Activated CD4-positive, alpha-beta T cell treated with anti-CD3 and anti-CD28 coated beads, Interleukin-2, amount 10 ng/mL, durations not matched to agents 24 days and 14 days (primary cell): ENCODE measurements around the gene TOX2. TPM values are rescaled to one million over a fixed set of nuclear protein-coding genes. Genes with fewer than 3 reads are reported as not detected.

ENCODE experiments used
- DNase-seq: peaks from one replicate; pipeline ENCODE4 v3.0.0; 2022
- H3K27ac Mint-ChIP-seq: one replicate; pipeline ENCODE4 v1.8.0; 2022; ENCODE audit warnings: mild to moderate bottlenecking, mixed read lengths
- H3K27me3 Mint-ChIP-seq: one replicate; pipeline ENCODE4 v1.8.0; 2022; ENCODE audit warnings: mixed read lengths
- H3K36me3 Mint-ChIP-seq: one replicate; pipeline ENCODE4 v1.8.0; 2022; ENCODE audit warnings: low read depth, mild to moderate bottlenecking, mixed read lengths
- H3K4me1 Mint-ChIP-seq: one replicate; pipeline ENCODE4 v1.8.0; 2021; ENCODE audit warnings: mixed read lengths
- H3K4me3 Mint-ChIP-seq: one replicate; pipeline ENCODE4 v1.8.0; 2022; ENCODE audit warnings: mild to moderate bottlenecking, moderate library complexity, mixed read lengths
- H3K9me3 Mint-ChIP-seq: one replicate; pipeline ENCODE4 v1.8.0; 2021; ENCODE audit warnings: mixed read lengths
- intact Hi-C: fragments of 100-400 bp; cut with micrococcal nuclease; formaldehyde crosslinking; loops from one replicate; pipeline ENCODE4 v1.15.1; 2023
- total RNA-seq: library from RNA; stranded (reverse); gene quantifications from 2 replicates; pipeline ENCODE4 v1.2.3, GENCODE V29; 2022

Gene TOX2
- total RNA-seq, 1 donor from 2014 or later = 2.6 TPM

DNA sequence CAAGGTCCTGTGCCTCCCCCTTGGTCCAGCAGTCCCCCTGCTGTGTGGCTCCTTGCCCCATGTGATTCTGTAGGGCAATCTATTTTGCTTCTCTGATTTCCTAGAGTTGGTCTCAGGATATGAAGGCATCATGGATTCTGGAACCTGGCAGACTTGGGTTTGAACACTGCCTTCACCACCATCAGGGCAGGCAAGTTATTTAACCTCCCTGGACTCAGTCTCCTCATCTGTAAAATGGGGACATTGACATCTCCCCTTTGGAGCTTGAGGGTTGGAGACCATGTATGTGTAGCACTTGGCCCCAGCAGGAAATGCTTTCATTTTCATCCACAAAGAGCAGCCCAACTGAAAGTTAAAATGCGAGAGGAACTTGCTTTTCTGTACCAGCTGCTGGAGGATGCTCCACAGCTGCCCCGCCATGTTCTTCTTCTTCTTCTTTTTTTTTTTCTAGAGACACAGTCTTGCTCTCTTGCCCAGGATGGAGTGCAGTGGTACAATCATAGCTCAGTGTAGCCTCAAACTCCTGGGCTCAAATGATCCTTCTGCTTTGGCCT is 6.7 kb downstream of the TOX2 start:
- DNase-seq = peak; percentile 71
- intact Hi-C loops = no loop called here
- Mint-ChIP-seq H3K9me3 (peaks cover 2% of the 10 kb centered on the region), H3K36me3 (no peaks in the 10 kb centered on the region), H3K4me3 (no peak overlapping the region), H3K27me3 (peaks cover 37% of the 10 kb centered on the region), H3K4me1 (peaks cover 49% of the 10 kb centered on the region), H3K27ac (no peak overlapping the region)

DNA sequence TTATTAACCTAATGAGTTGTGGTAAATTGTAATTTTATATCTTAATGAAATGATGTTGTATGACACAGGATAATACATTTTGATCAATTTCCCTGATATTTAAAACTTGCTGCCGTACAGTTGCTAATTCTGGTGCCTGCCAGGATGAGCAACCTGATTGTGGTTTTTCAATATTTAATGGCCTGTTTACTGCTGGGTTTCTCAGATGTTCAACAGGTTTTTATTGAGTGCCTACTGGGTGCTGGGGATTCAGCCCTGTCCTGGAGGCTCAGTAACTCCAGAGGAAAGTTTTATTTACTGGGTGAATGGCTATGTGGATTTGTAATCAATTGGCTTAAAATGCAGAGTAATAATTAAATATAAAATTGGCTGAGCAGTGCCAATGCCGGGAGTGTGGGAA is 8.0 kb downstream of the TOX2 start:
- intact Hi-C loops = no loop called here
- DNase-seq = no peak
- Mint-ChIP-seq H3K27ac (no peak overlapping the region), H3K36me3 (no peaks in the 10 kb centered on the region), H3K9me3 (peaks cover 2% of the 10 kb centered on the region), H3K27me3 (peaks cover 32% of the 10 kb centered on the region), H3K4me1 (peaks cover 46% of the 10 kb centered on the region), H3K4me3 (no peak overlapping the region)

DNA sequence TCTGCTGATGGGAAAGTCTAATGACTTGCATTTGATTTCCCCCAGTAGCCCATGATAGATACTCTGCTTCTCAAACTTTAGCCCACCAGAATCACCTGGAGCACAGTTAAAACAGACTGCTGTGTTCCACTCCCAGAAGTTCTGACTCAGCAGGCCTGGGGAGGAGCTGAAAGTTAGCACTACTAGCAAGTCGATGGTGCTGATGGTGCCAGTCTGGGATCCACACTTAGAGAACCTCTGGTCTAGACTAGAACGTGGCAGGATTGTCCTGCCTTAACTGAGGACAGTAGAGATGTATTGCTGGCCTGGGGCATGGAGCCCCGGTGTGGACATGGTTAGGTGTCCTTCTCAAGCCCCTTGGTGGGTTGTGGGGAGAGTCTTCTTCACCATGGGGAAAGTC is 8.7 kb downstream of the TOX2 start:
- Mint-ChIP-seq H3K4me1 (peaks cover 49% of the 10 kb centered on the region), H3K9me3 (peaks cover 2% of the 10 kb centered on the region), H3K4me3 (no peak overlapping the region), H3K36me3 (no peaks in the 10 kb centered on the region), H3K27ac (no peak overlapping the region), H3K27me3 (peaks cover 33% of the 10 kb centered on the region)
- intact Hi-C loops = no loop called here
- DNase-seq = no peak

DNA sequence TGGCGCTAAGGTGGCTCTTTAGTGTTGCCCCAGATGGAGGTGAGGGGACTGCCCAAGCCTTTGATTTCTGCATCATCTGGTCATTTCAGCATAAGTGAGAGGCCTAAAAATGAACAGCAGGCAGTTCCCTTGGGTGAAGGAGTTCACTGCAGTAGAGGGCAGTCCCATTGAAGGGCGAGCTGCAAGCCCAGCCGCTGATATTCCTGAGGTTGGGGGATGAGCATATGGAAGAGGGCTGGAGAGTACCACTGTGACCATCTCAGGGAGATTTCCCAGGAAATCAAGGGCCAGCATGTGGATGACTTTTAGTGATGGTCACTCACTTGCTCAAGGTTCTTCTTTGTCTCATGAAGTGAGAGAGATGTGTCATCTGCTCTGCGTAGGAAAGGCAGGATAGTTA is 9.3 kb downstream of the TOX2 start:
- Mint-ChIP-seq H3K4me1 (peaks cover 49% of the 10 kb centered on the region), H3K4me3 (no peak overlapping the region), H3K36me3 (no peaks in the 10 kb centered on the region), H3K27ac (no peak overlapping the region), H3K9me3 (peaks cover 2% of the 10 kb centered on the region), H3K27me3 (peaks cover 35% of the 10 kb centered on the region)
- no peak for DNase-seq
- intact Hi-C loops = loop anchor here (2.0 kb wide), 3 partner anchors 19 to 173 kb away; no protein-coding TSS in a partner anchor

DNA sequence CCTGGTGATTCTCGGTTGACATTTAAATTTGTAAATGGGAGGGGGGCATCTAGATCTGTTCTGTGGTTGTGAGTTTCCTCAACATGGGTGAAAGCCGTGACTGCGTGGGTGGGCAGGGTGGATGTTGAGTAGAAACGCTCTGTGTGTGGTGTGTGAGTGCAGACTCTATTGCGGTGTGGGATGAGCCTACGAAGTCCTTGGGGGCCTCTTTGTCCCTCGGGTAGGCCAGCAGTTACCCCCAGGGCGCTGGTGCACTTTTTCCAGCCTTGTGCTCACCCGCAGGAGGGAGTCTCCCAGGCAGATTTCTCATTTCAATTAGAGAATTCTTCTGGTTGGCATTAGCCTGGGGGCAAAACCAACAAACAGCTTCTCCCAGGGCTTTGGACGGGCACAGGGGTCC is 10.6 kb downstream of the TOX2 start:
- no peaks in the 10 kb centered on the region for H3K36me3 Mint-ChIP-seq
- H3K4me3 Mint-ChIP-seq = peak overlapping the region; percentile 53
- no peaks in the 10 kb centered on the region for H3K9me3 Mint-ChIP-seq
- peak overlapping the region; percentile 30 for H3K27ac Mint-ChIP-seq
- H3K4me1 Mint-ChIP-seq = peaks cover 49% of the 10 kb centered on the region
- peak; percentile 70 for DNase-seq
- peaks cover 34% of the 10 kb centered on the region for H3K27me3 Mint-ChIP-seq
- intact Hi-C loops = loop anchor here (2.0 to 5.0 kb wide), 4 partner anchors 18 to 174 kb away; no protein-coding TSS in a partner anchor

DNA sequence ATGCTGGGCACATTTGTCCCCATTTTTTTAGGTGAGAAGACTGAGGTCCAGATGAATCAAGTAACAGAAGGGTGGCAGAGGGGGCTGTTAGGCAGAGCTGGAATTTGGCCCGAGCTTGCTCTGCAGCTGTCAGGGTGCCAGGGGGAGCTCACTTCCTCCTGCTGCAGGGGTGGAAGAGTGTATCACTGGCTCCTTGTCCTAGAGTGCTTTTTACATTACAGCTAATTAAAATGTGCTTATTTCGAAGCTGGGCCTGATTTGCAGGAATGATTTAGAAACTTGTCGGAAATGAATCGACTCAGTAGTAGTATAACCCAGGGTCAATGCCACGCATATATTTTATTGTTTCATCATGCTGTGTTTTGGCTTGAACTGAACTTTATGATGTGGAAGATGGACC is 11.1 kb downstream of the TOX2 start:
- Mint-ChIP-seq H3K27me3 (peaks cover 35% of the 10 kb centered on the region), H3K36me3 (no peaks in the 10 kb centered on the region), H3K4me1 (peaks cover 50% of the 10 kb centered on the region), H3K27ac (no peak overlapping the region), H3K9me3 (no peaks in the 10 kb centered on the region), H3K4me3 (peak overlapping the region; percentile 23)
- intact Hi-C loops = loop anchor here (2.0 to 5.0 kb wide), 4 partner anchors 17 to 175 kb away; no protein-coding TSS in a partner anchor
- no peak for DNase-seq

DNA sequence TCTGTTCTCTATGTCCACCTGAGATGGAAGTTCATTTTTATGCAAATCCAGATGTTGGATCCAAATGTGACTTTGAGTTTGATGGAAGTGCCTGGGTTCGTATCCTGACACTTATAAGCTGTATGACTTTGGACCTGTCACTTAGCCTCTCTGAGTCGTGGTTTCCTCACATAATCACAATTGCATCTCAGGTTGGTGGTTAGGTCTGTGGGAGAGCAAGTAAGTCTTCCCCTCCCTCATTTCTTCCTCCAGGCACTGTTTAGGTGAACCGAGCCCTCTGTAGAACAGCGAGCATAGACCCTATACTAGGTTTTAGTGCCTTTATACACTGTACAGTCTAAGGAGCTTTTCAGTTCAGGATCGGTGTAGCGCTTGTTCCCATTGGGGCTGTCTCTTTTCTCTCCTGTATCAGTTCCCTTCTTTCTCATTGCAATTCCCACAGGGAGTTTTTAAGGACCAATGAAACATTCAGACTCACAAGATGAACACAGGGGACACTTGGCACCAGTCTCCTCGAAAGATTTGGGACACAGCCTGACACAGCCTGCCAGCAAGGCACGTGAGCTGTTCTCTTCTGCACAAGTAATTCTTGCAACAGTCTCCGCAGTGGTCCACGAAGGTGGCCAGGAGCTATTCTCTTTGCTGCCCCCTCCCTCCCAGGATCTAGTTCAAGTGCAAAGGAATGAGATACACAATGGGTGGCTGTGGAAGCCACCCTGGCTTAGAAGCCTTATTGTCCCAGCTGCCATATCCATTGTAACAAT is 11.8 kb downstream of the TOX2 start:
- Mint-ChIP-seq H3K4me1 (peaks cover 45% of the 10 kb centered on the region), H3K27me3 (peaks cover 39% of the 10 kb centered on the region)
- intact Hi-C loops = loop anchor here (5.0 kb wide), 1 partner anchor 156 kb away; no protein-coding TSS in a partner anchor

DNA sequence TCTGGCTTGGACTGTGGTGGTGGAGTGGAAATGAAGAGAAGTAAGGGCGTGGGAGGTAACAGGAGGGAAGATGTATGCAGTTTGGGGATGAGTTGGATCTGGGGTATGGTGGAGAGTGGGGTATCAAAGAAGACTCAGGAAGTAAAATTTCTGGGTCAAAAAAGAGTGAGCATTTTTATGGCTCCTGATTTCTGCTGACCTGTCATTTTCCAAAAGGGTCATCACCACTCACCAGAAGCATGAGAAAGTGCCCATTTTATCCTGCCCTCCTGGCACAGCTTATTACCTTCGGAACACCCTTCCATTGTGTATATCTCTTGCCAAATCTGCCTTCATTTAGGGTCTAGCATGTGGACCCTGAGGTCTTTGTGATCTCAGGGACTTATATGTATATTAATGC is 17.3 kb downstream of the TOX2 start:
- H3K4me3 Mint-ChIP-seq = no peak overlapping the region
- peaks cover 9% of the 10 kb centered on the region for H3K4me1 Mint-ChIP-seq
- H3K27me3 Mint-ChIP-seq = peaks cover 56% of the 10 kb centered on the region
- H3K9me3 Mint-ChIP-seq = no peaks in the 10 kb centered on the region
- no peaks in the 10 kb centered on the region for H3K36me3 Mint-ChIP-seq
- no peak overlapping the region for H3K27ac Mint-ChIP-seq
- intact Hi-C loops = no loop called here
- no peak for DNase-seq

More for the DNA sequence above, 11.8 kb downstream of the TOX2 start:
- no peak for DNase-seq
- Mint-ChIP-seq H3K36me3 (no peaks in the 10 kb centered on the region), H3K4me3 (no peak overlapping the region), H3K9me3 (no peaks in the 10 kb centered on the region), H3K27ac (no peak overlapping the region)

DNA sequence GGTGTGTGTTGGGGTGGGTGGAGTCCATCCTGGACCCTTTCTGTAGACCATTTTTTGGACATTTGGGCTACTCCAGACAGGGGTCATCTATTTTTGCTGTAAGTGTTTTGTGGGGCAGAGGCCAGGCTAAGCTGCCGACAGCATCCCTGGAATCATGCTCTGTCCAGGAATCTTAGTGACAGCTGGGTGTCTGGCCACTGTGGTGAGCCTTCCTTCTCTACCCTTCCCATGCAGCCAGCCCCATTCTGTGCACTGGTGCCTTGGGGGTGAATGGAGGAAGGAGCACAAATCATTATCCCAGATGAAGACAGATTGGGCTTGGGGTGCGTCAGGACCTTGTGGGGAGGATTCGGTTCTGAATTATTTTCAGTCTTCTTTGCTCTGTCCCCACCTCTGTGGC is 20.2 kb downstream of the TOX2 start:
- no peaks in the 10 kb centered on the region for H3K9me3 Mint-ChIP-seq
- H3K4me1 Mint-ChIP-seq = peaks cover 16% of the 10 kb centered on the region
- no peak overlapping the region for H3K27ac Mint-ChIP-seq
- no peak overlapping the region for H3K4me3 Mint-ChIP-seq
- no peak for DNase-seq
- H3K27me3 Mint-ChIP-seq = peaks cover 47% of the 10 kb centered on the region
- H3K36me3 Mint-ChIP-seq = no peaks in the 10 kb centered on the region
- intact Hi-C loops = no loop called here

DNA sequence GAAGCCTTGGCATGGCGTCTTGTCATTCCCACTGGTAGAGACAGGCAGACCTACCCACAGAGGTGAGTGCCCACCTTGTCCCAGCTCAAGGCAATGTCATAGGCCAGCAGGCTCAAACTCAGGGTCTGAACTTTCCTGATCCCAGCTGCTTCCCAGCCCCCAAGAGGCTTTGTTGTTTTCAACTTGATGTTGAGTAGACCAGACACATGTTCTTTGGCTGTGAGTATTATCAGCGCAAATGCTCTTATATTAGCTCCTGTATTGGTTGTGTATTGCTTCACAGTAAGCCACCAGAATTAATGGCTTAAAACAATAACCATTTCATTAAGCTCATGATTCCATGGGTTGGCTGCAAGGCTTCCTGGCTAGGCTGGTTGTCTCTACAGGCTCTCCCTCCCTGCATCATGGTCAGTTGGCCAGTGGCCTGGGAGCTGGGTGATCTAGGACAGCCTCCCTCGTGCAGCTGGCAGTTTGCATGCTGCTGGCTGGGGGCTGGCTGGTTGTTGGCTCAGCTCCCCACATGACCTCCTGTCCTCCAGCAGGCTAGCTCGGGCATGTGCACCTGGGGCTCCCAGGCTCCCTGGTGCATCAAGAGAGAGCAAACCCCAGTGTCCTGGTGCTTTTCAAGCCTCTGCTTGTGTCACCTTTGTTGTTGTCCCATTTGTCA is 21.6 kb downstream of the TOX2 start:
- no peak overlapping the region for H3K4me3 Mint-ChIP-seq
- intact Hi-C loops = no loop called here
- H3K9me3 Mint-ChIP-seq = no peaks in the 10 kb centered on the region
- no peaks in the 10 kb centered on the region for H3K36me3 Mint-ChIP-seq
- peaks cover 43% of the 10 kb centered on the region for H3K27me3 Mint-ChIP-seq
- no peak for DNase-seq
- no peak overlapping the region for H3K27ac Mint-ChIP-seq
- H3K4me1 Mint-ChIP-seq = peaks cover 28% of the 10 kb centered on the region

DNA sequence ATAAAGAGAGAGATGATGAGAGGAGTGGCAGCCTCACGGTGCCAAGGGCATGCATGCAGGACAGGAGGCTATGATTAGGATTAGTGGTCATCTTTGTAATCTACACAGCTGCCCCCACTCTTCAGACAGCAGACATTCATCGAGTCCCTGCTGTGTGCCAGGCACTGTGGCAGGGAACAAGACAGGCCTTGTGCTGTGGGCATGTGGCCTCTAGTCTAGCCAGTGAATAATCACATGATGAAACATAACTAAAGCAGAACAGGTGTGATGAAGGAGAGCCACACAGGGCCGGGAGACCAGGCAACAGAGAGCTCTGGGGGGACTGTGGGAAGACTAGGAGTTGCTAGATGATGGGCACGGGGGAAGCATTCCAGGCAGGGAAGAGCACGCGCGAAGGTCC is 22.2 kb downstream of the TOX2 start:
- no peak overlapping the region for H3K27ac Mint-ChIP-seq
- DNase-seq = no peak
- peaks cover 37% of the 10 kb centered on the region for H3K27me3 Mint-ChIP-seq
- no peaks in the 10 kb centered on the region for H3K36me3 Mint-ChIP-seq
- H3K4me1 Mint-ChIP-seq = peaks cover 34% of the 10 kb centered on the region
- H3K4me3 Mint-ChIP-seq = no peak overlapping the region
- no peaks in the 10 kb centered on the region for H3K9me3 Mint-ChIP-seq
- intact Hi-C loops = no loop called here

DNA sequence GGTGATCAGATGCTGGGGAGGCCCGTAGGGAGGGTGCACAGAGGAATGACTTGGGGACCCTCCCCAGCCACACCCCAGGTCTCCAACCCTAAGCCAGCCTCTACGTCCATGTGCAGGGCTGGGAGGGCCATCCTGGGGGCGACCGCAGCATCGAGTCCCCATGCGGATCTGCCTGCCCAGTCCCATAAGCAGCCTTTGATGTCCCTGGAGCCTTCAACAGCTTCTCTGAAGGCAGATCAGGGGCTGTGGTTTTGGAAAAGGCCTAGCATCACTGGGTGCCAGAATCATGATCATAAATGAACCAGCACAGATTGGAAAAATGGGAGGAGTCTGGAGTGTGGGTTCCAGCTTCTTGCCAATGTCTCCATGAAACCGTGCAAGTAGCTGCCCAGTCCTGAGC is 22.9 kb downstream of the TOX2 start:
- Mint-ChIP-seq H3K4me1 (peaks cover 41% of the 10 kb centered on the region), H3K36me3 (no peaks in the 10 kb centered on the region), H3K4me3 (no peak overlapping the region), H3K27ac (no peak overlapping the region), H3K27me3 (peaks cover 31% of the 10 kb centered on the region), H3K9me3 (no peaks in the 10 kb centered on the region)
- intact Hi-C loops = no loop called here
- no peak for DNase-seq

DNA sequence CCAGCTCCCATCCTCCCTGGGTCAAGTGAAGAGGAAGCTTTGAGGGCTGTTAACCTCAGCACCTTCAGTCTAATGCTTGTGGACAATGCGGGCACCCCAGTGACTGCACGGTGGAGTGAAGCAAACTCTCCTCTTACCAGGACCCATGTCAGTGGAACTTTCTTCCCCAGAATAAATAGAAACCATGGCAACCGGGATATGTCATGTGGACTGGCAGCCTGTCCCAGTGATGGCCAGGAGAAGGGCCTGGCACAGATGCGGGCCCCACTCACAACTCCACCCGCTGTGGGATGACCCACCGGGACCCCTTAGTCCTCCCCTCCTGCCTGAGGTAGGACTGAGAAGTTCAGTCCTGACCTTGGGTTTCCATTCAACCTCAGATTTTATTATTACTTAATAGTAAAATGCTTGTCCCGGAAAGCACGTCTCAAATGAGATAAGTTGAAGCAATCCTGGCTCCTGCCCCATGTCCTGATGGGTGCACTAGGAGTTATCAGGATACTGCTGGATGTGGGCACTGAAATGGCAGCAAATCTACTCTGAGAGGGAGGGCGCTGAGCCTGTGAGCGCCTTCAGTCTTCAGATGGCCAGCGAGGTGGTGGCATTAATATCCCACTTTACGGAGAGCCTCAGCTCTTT is 23.5 kb downstream of the TOX2 start:
- H3K4me1 Mint-ChIP-seq = peaks cover 45% of the 10 kb centered on the region

More for the DNA sequence above, 23.5 kb downstream of the TOX2 start:
- intact Hi-C loops = no loop called here
- Mint-ChIP-seq H3K27ac (no peak overlapping the region), H3K4me3 (no peak overlapping the region), H3K27me3 (peaks cover 27% of the 10 kb centered on the region), H3K9me3 (no peaks in the 10 kb centered on the region), H3K36me3 (no peaks in the 10 kb centered on the region)
- no peak for DNase-seq
